ENCODE data around the gene ADGRD1.

The ADGRD1 gene

DNA sequence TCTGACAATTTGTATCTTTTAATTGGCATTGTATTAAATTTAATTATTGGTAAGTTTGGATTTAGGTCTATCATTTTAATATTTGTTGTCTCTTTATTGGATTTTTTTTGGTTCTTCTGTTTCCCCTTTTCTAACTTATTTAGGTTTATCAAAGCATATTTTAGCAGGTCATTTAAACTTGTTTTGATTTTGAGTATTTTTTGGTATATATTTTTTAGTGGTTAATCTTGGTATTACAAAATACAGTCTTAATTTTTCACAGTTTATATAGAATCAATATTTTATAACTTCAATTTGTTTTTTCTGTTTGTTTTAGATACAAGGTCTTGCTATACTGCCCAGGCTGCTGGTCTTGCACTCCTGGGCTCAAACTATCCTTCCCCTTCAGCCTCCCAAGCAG, 15.5 kb upstream of the ADGRD1 start:
- no peak for DNase-seq

DNA sequence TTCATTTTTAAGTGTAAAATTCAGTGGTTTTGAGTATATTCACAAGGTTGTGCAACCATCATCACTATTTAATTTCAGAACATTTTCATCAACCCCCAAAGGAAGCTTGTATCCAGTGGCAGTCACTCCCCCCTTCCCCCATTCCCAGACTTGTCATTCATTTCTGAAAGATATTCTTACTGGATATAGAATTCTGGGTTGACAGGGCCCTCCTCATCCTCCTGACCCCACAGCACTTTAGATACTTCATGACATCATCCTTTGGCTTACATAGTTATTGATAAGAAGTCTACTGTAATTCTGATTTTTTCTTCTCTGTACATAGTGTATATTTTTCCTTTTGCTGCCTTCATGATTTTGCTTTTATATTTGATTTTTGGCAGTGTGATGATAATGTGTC, 8.8 kb upstream of the ADGRD1 start:
- DNase-seq: no peak

DNA sequence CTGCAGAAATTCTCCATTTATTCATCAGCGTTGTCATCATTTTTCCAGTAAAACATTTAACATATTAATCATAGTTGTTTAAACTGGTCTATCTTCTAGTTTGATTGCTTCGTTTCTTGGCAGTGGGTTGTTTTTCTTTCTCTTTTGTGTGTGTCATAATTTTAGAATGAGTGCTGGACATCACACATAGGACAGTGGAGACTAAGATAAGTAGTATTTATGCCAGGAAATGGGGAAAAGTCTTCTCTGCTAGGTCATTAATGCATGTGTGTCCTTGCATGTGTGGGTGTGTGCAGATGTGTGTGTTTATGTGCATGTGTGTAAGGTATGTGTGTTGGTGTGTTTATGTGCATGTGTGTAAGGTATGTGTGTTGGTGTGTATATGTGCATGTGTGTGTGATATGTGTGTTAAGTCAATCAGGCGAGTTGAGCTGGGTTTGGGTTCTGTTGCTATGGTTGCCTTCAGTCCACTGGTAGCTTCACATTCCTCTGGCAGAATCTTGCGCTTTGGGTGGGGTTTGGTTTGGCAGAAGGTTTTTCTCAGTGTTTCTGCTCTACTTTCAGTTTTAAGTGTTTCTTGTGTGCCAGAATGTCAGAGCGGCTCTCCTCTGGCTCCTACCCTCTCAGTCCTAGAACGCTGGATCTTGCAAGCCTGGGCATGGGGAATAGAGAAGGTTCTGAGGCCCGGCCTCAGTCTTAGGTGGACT, 7.8 kb upstream of the ADGRD1 start:
- no peak for DNase-seq

DNA sequence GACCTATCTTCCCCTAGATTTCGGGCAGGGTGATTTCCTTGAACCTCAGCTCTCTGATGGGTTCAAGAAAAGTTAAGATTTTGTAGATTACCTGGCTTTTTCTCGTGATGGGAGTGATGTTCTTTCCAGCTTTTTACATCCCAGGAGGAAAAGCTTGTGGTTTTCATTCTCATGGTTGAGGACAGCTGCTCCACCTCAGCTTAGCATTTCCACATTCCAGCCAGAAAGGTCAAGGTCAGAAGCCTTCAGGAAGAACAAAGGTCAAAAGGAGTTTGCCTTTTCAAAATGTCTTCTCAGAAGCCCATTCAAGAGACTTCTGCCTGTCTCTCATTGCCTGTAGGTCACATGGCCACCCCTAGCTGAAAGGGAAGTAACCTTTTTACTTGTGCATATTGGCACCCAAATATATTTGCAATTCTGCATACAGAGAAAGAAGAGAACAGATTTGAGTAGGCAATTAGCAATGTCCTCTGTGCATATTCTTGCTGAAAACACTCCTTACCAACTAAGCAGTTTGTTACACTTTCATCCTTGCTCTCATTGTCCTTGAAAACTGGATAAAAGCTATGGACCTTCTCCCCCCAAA, 6.6 kb upstream of the ADGRD1 start:
- no peak for DNase-seq

DNA sequence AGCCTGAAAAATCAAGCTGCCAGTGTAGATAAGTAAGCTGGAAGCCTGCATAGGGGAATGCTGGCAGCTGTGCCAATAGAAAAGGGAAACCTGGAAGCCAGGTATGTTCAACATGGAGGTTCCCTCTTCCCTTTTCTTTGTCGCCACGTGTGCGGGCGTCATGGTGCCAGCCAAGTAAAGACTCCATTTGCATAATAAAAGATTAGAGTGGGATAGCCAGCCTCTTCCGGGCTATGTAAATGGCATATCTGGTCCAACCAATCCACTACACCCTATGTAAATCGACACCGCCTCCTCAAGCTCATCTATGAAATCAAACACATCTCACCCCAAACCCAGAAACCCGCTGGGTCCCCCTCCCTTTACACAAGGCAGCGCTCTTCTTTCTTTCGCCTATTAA, 5.6 kb upstream of the ADGRD1 start:
- no peak for DNase-seq

DNA sequence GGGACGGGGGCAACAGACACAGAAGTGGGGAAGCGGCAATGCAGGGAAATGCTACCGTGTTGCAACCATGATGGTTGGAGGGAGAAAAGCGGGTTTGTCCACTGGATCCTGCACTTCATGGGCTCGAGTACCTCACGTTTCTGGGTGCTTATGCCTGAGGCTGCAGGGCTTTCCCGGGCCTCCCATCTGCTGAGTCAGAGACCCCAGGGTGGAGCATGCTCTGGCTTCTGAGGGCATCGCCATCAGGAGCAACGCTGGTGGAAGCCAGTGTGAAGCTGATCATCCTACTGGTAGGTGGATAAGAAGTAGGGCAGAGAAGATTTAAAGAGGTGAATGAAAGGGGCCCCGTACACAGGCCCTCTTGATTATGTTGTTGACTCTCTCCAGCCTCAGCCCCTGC, 5.0 kb upstream of the ADGRD1 start:
- no peak for DNase-seq

DNA sequence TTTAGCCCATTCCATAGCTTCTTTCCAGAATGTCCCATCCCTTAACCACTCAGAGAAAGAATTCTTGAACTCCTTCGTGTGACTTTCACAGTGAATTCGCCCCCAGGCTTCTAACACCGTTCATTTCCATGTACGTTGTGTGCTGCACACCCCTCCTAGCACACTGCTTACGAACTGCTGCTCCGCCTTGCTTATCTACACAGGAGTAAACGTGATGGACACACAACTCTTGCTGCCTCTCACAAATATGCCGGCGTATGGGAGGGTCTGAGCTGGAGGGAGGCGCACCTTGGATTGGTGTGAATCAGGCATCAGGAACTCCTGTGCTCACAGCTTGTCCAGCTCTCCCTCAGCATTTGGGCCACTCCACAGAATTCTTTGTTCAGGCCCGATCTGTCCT, 3.9 kb upstream of the ADGRD1 start:
- no peak for DNase-seq

DNA sequence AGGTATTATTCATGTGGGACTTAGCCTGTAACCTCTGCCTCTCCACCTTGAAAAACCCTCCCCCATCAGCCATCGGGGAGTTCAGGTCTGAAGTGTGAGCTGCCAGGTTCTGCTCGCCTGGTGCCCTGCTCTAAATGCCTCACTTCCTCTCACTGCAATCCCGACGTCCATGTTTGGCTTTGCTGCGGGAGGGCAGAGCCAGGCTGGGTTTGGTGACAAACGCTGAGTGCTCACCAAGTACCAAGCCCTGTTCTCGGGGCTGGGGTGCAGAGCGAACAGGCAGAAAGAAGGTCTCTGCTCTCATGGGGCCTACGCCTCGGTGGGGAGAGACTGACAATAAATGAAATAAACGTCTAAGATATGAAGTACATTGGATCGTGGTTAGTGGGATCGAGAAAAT, 2.1 kb upstream of the ADGRD1 start:
- no peak for DNase-seq

DNA sequence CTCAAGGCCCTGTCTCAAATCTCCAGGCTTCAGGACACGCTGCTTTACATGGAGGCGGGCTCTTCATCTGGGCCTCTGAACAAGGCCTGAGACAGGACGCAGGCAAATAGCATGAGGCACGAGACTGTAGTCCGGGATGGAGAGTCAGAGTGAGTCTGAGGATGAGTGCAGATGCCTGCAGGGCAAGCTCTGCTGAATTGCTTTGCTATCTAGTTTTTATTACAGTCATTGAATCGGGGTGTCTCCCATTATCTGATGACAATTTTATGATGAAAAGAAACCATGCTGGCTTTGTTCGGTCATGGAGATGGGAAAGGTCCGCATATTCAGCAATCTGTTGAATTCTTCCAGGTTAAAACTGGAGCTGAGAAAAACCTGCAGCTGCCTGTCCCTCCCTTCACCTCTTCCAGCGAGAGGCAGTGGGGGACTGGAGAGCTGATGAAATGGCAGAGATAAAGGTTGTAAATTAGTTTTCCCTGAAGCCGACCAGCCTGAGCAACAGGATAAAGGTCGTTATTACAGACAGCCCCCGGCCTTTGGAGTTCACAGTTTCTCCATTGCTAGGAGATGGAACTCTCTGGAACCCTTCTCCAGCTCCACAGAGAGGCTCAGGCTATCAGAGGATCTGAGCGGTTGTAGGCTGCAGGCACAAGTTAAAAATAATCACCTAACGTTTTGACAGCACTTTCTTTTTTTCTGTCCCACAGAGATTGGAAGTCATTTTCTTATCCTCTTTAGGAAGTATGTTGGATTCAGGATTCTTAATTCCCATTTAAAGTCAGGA, 1.3 kb upstream of the ADGRD1 start:
- DNase-seq: no peak

DNA sequence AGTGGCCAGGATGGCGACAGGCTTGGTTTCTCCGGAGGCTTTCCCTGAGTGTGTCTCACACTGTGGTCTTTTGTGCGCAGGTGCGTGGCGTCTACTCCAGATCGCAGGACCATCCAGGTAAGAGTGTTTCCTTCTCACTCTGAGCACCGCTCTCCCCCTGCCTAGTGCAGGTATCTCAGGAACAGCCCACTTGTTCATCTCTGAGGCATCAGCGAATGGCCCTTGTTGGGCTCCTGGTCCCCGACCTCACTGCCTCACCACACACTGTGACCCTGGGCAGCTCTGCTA, 781 bp downstream of the ADGRD1 start:
- DNase-seq: no peak

DNA sequence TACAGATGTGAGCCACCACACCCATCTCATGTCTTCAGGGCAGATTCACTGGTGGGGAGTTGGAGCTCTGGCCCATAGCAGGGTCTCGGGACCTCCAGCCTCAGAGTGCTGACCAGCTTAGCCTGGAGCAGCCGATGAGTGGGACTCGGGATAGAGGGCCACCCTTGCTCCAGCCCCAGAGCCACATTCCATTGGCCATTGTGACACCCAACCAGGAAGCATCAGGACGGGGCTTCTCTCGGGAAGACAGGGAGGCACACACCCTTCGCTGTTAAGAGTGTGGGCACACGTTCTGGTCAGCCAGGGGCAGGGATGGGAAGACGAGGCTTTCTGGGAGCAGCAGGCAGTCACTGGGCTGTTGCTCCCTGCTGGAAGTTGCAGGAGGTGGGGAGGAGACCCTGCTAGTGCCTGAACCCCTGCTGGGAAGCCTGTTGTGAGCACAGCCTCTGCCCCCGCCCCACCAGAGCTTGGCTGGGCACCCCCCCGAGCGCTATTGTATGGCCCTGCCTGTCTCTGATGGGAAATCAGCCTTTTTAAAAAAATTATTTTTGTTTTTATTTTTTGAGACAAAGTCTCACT, 1.6 kb downstream of the ADGRD1 start:
- no peak for DNase-seq

DNA sequence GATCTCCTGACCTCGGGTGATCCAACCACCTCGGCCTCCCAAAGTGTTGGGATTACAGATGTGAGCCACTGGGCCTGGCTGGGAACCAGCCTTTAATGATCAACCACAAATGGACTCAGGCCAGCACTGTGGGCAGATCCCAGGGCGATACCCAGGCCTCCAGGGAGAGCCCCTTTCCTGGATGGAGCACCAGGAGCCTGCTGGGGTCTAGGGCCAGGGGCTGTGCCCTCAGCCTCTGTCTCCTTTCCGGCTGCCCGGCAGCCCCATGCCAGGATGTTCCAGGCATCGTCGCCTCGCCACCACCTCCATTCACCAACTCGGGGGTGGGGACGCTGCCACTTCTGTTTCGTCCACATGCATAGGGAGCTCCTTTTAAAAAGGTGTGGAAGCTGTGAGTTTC, 2.3 kb downstream of the ADGRD1 start:
- no peak for DNase-seq

DNA sequence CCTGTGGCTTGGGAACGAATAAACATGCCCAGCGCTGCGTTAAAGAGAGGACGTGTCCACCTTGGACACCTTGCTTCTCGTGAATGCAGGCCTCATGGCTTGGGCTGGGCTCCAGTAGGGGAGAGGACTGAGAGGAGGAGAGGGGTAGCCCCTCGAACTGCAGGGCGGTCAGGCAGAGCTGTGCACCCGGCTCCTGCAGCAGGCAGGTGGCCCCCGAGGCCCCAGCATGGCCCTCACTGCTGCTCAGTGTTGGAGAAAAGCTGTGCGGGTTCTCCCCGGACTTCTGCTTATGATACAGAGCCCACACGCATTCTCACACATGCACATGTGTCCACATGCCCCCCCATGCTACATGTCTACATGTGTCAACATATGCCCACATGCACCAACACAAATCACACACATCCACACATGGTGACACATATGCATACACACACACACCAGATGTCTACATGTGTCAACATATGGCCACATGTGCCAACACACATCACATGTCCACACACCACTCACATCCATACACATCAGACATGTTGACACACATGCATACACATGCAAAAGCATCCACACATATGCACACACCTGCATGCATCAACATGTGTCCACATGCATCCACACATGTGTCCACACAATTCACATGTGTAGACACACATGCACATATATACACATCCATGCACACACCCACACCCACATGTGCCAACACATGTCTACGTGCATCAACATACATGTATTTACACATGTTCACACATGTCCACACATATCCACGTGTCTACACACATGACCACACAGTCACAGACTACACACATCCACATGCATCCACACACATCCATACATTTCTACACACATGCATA, 3.0 kb downstream of the ADGRD1 start:
- no peak for DNase-seq

DNA sequence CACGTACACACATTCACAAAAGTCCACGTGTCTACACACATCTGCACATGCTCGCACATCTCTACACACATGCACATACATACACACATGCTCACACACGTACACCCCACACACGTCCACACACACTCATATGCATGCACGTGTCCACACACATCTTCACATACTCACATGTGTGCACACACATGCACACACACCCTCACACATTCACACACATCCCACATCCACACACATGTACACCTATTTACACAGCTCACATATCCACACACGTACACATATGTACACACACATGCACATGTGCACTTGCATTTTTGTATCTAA, 3.6 kb downstream of the ADGRD1 start:
- DNase-seq: no peak

DNA sequence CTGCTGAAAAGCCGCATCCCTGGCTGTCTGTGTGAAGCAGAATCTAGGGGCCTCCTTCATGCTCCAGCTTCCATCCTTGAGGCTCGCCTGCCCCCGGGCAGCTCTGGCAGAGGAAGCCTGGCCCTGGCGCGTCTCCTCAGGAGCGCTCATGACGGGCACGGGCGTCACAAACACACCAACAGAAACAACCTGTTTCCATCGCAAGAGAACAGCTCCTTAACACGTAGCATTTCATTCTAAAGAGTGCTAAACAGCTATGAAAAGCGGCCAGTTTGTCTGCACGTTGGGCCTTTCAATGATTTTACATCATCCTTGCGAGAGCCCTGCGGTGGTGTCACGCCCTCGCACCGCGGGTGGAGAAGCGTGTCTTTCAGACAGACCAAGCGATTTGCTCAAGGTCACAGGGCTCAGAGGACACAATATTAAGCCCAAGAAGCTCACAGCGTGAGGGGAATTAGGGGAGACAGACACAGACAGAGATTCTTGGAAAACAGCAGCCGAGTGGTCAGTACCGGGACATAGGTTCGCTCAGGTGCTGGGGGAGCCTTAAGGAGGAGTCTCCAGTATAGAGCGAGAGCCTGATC, 4.9 kb downstream of the ADGRD1 start:
- DNase-seq: no peak

DNA sequence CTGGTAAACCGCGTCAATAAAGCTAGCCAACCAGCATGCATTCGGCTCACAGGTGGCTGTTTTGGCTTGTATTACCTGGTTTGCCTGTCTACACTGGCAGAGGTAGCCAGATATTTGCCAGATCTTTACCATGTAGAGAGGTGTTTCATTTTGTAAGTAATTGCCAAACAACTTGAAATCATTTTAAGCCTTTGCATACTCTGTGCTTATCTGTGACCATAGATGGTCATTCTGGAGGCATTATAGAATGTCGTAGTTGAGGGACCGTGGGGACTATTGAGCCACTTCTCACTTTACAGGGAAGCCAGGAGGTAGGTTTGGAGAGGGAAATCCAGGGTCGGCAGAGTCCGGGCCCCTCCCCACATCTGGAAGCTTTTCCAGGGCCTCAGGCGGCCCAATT, 5.9 kb downstream of the ADGRD1 start:
- no peak for DNase-seq

DNA sequence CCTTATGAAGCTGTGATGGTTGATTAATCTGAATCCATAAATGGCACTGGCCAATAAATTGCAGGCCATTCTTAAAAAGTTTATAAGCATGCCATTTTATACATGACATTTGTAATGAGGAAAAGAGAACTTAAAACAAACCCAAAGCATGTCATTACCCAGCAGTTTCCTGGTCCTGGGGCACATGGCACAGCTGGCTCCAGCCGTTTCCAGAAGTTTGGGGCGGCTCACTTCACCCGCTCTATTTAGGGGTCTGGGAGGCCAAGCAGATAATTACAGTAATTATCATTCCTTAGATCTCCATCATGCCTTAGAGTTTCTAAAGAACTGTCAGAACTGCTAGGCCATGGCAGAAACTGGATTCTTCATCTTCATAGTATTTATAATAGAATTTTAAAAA, 6.4 kb downstream of the ADGRD1 start:
- DNase-seq: no peak

DNA sequence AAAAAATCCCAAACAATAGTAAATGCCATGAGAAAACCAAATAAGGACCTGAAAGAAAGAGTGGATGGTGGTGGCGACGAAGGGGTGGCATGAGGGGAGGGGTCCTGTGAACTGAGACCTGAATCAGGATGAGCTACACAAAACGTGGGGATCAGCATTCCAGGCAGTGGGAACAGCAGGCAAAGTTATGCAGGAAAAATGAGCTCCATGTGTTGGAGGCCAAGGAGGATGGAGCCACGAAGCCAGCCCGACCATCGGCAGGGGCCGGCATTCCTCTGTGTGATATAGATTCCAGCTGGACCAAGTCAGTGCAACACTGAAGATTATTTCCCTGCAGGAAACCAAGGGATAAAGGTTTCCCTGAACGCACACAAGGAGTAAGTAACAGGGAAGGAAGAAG, 7.1 kb downstream of the ADGRD1 start:
- no peak for DNase-seq

DNA sequence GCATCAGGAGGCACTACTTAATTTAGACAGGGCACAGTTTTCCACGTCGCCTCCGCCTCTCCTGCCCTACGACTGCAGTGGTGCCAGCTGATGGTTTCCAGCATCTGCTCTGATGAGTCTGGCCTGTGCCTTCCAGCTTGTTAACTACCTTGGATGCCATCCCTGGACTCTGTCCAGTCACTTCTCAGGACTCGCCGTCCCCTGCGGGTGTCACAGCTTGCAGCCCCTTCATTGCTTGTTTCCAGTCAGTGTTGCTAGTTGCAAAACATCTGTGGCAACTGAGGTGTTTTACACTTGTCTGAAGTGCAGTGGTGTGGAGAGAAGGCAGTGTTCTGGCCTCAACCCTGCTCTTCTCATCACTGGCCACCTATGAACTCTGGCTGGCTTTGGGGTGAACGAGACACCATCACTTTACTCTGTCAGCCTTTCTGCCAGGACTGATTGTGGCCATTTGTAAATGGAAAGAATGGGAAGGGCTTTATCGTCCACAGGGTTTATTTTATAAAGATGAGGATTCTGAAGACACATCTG, 8.3 kb downstream of the ADGRD1 start:
- DNase-seq: no peak

DNA sequence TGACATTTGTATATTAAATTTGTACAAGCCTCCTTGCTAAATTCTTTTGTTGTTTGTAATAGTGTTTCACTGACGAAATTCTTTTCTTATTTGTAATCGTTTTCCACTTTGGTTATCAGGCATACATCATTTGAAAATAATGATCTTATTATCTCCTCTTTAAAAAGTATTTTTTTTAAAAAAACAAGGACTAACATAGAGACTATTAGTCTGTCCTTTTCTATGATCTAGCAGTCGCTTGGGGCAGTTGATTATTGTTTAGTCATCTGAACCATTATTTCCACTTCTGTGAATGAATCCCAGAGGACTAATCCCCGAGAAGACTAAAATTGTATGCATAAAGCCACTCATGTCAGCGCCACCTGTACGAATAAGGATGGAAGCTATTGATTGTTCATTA, 11.5 kb downstream of the ADGRD1 start:
- no peak for DNase-seq

DNA sequence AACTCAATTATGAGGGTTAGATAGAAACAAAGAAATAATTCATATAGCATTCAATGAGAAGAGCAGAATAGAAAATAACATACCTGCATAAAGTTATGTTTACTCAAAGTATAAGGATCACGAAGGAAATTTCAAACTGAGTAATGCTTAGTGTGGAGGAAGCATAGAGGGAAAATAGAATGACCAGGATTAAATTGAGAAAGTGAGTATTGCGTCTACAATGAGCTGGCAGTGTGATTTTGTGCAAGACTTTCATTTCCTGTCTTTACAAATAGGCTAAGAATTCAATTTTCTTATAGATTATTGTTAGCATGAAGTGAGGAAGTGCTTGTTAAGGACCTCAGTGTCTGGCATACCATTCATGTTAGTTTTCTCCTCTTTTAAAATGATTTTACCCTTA, 12.0 kb downstream of the ADGRD1 start:
- DNase-seq: no peak

DNA sequence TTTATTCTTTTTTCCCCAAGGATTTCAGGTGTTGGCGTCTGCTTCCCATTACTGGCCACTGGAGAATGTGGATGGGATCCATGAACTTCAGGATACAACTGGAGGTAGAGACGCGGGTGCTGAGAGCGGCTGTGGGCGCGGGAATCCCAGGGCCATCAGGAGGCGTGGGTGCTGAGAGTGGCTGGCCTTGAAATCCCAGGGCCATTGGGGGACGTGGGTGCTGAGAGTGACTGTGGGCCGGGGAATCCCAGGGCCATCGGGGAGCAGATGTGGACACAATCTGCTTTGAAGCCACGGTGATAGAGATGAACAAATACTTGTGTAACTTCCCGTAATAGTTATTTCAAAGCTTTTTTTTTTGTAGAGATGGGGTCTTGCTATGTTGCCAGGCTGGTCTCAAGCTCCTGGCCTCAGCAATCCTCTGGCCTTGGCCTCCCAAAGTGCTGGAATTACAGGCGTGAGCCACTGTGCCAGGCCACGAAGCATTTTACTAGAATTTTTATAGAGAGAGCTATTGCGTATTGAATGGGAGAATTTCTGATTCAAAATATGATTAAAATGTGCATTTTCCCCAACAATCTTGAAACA, 12.8 kb downstream of the ADGRD1 start:
- DNase-seq: no peak

DNA sequence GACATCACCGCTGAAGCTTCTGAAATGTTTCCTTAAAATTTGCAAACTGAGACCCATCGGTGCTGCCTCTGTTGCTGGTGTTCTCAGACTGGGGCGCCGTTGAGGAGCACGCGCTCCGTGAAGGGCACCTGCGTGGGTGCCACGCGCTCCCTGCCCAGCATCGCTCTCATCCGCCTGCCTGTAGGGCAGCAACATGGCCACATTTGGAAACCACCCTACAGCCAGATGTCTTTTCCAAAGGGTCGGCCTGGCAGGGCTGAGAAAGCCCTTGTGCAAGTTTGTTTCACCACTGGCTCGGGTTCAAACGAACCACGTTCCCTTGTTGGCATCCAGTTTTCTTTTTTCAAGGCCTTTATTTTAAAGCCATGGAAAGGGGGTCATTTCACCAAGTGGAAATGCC, 13.9 kb downstream of the ADGRD1 start:
- no peak for DNase-seq

Measured in hematopoietic multipotent progenitor cell treated with erythropoietin and hydrocortisone succinate and interleukin-3 and kit ligand, for 4 days (in vitro differentiated cells).